LNCaP clone FGC (cell line): Measurements from ENCODE around the gene CLEC19A.
"Not testable (repeated sequence)": the region's sequence is repeated elsewhere in the genome, so short reads cannot be mapped to it uniquely, and the experiment has no call there.

Experiments used
- DNase-seq: peaks from one replicate; pipeline ENCODE4 v3.0.0-alpha.2; 2011; ENCODE audit warnings: low read depth
- H3K4me3 ChIP-seq: 2 replicates; pipeline ENCODE4 v1.5.1; 2011; ENCODE audit warnings: mild to moderate bottlenecking, low read depth, low read length, control low read depth
- CTCF ChIP-seq: IDR thresholded peaks from 2 replicates; pipeline ENCODE4 v1.5.1; 2012; ENCODE audit warnings: mild to moderate bottlenecking; ENCODE audit not compliant: control insufficient read depth, insufficient read depth; ENCODE audit errors: extremely low read depth

CLEC19A gene

GRCh38 chr16:19316846-19317245 lies 31.3 kb downstream of the CLEC19A start:
- no peak overlapping the region for H3K4me3 ChIP-seq
- no peak for TF ChIP-seq CTCF

GRCh38 chr16:19321186-19321585 lies 35.7 kb downstream of the CLEC19A start:
- DNase-seq, H3K4me3 ChIP-seq: not testable (repeated sequence)

More at GRCh38 chr16:19316846-19317245, 31.3 kb downstream of the CLEC19A start:
- no peak for DNase-seq

GRCh38 chr16:19323596-19323995 lies 38.1 kb downstream of the CLEC19A start:
- no peak overlapping the region for H3K4me3 ChIP-seq
- no peak for DNase-seq
- TF ChIP-seq CTCF = no peak

- no peak overlapping the region for H3K4me3 ChIP-seq
- DNase-seq = no peak
- TF ChIP-seq CTCF = no peak
These were observed 42.8 kb downstream of the CLEC19A start for GRCh38 chr16:19328364-19328763.

DNA sequence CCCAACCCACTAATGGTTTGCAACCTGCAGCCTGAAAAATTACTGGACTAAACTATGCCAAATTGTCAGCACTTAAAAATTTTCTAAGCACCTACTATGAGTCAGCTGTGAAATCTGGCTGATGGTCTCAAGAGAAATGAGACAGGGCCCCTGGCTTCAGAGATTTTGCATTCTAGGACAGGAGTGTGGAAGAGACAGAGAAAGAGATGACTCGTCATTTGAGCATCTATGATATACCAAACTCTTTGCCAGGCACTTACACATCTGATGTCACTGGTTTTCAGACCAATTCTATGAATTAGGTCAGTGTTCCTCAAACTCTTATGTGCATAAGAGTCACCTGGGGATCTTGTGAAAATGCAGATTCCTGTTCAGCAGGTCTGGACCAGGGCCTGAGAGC lies 44.4 kb downstream of the CLEC19A start:
- DNase-seq = no peak
- no peak for TF ChIP-seq CTCF
- H3K4me3 ChIP-seq = no peak overlapping the region

DNA sequence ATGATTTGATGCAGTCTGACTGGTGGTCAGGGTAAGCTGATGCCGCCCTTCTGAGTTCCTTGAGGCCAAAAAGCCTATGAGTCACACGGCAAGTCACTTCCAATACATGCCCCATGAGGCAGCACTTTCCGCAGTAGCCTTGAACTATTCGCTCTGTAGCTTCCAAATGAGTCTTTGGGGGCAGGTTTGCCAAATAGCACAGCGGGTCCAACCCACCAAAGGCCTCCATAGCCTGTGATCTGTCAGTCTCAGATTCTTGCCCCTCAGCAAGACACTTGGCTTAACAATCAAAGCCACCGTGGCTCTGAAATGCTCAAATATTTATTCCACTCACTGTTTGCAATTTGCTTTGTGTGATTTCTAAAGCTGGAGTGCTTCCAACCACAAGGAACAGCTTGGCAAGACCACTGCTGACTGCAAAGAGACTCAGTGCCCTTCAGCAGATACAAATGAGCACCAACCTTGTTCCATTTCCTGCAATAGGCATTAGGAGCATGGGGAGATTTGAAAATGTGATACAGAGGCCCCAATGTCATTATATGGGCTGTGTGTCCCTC lies 45.4 kb downstream of the CLEC19A start:
- no peak for TF ChIP-seq CTCF
- no peak for DNase-seq
- H3K4me3 ChIP-seq = no peak overlapping the region

DNA sequence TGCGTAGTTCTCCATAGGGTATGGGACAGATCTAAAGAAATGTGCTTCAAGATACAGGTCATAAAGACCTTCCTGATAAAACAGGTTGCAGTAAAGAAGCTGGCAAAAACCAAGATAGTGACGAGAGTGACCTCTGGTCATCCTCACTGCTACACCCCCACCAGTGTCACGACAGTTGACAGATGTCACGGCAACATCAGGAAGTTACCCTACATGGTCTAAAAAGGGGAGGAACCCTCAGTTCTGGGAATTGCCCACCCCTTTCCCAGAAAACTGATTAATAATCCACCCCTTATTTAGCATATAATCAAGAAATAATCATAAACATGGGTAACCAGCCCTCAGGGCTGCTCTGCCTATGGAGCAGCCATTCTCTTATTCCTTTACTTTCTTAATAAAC lies 46.3 kb downstream of the CLEC19A start:
- H3K4me3 ChIP-seq = no peak overlapping the region
- TF ChIP-seq CTCF = no peak
- DNase-seq = no peak
